ENCODE data around the gene COQ5.

The COQ5 gene

GRCh38 chr12:120481022-120481767 lies 47.8 kb downstream of the COQ5 start:
- DNase-seq, result no peak

GRCh38 chr12:120480211-120480610 lies 48.7 kb downstream of the COQ5 start:
- no peak for DNase-seq

DNA sequence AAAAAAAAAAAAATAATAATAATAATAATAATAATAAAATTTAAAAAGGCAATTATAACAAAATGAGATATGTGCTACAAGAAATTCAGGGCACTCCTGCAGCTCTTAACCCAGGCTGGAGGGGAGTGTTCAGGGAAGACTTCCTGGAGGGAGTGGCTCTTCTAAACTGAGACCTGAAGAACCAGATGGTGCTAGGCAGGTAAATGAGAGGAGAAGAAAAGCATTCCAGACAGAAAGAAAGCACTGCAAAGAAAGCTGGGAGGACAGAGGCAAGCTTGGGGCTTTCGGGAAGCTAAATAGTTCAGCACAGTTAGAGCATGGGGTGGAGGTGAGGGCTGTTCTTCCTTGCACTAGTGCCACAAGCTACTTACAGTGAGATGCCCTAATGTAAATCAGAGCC lies 49.5 kb downstream of the COQ5 start:
- DNase-seq, result no peak

DNA sequence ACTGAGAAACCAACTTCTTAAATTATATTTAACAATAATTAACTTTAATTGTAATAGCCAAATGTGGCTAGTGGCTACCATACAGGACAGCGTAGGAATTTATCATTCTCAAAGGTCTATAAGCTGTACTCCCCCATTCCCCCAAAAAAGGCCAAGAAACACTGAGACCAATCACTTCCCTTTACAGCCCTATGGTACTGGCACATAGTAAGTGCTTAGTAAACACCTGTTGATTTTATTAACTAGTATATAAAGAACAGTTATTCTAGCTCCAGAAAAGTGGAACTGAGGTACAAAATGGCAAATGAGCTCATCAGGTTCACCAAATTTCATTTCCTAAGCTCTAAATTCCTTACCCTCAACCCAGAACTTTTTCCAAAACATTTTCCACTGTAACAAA lies 53.3 kb downstream of the COQ5 start:
- DNase-seq, result no peak

DNA sequence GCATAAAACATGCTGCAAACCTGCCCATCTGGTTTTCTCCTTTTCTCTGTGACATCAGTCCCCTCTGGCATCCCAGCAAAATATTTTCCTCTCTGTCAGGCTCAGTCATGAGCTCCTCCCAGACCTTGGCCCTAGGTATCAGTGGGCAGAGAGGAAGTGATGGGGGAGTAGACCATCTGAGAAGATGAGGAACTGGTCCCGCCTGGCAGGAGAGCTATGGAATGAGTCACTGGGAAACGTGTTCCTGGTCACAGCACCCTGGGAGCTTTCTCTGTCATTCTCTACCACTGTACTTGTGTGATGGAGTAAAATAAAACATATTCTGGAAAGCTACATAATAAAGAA lies 54.4 kb downstream of the COQ5 start:
- DNase-seq, result peak; percentile 92

DNA sequence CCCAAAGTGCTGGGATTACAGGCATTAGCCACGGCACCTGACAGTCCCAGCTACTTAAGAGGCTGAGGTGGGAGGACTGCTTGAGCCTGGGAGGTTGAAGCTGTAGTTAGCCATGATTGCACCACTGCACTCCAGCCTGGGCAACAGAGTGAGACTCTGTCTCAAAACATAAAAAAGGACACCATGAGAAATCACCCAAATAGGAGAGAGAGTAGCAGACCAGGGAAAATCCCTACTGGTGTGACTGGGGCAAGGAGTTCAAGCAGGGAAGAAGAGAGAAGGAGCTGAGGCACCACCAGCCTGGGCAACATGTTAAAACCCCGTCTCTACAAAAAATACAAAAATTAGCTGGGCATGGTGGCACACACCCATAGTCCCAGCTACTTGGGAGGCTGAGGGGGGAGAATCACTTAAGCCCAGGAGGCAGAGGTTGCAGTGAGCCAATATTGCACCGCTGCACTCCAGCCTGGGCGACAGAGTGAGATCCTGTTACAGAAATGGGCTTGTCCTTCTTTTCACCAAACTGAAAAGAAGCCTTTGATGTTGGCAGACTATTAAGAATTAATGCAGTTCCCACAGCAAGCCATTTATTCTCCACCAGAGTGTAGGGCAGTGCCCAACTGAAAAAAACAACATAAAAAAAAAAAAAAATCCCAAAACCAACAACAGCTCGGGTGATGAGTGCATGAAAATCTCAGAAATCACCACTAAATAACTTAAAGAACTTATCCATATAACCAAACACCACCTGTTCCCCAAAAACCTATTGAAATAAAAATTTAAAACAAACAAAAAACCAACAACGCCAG lies 54.9 kb downstream of the COQ5 start:
- no peak for DNase-seq

GRCh38 chr12:120472521-120472920 lies 56.4 kb downstream of the COQ5 start:
- no peak for DNase-seq

DNA sequence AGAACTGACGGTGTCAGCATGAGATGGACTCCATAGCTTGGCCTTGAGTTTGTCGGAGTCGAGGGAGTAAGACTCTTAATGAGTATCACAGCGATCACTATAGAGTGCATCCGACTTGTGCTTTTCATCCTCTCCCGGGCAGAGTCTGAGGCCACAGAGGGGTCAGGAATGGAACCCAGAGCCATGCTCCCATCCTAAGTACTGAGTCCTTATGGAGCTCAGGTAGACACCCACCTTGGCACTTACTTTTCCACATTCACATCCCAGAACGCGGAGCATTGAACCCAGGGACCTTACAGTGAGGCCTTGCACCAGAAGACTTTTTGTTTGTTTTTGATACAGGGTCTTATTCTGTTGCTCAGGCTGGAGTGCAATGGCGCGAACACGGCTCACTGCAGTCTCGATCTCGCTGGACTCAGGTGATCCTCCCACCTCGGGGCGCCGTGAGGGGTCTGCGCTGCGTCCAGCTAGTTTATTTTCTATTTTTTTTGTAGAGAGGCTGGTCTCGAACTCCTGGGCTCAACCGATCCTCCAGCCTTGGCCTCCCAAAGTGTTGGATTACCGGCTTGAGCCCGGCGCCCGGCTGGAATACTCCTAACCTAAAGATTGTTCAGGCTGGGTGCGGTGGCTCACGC lies 58.7 kb downstream of the COQ5 start:
- peak; percentile 24 for DNase-seq

GRCh38 chr12:120469450-120470149 lies 59.4 kb downstream of the COQ5 start, which contains the start of gene SRSF9:
TSS of gene SRSF9 (minus strand) at chr12:120469748. CDS start at chr12:120469609, 139 bp downstream.
- DNase-seq, result peak; percentile 96

- no peak for DNase-seq
These were observed 60.0 kb downstream of the COQ5 start for GRCh38 chr12:120468821-120469449.

DNA sequence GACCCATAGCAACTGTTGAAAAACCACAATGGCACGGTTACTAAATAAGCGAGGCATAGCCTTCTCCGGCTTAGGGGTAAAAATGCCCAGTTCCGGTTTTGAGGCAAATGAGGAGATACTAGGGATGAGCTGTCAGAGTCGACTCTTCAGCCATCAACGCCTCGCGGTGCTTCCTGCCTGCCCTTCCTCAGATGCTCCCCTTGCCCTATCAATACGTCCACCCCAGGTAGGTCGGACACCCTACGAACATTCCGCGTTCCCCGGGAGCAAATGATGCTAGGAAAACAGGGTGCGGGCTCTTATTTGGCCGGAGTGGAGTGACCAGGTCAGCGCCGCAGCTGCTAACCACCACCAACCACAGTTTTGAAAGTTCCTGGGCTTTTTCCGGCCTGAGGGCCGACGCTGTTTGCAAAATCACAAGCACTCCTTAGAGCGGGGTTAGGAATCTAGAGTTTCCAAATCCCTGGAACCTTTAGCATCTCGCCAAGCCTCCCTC lies 60.6 kb downstream of the COQ5 start:
- peak; percentile 31 for DNase-seq

- DNase-seq, result no peak
These were observed 61.5 kb downstream of the COQ5 start for GRCh38 chr12:120467439-120467838.

GRCh38 chr12:120466560-120467315 lies 62.2 kb downstream of the COQ5 start:
- peak; percentile 47 for DNase-seq

- DNase-seq, result no peak
These were observed 63.2 kb downstream of the COQ5 start for GRCh38 chr12:120465756-120466155.

- no peak for DNase-seq
These were observed 65.2 kb downstream of the COQ5 start for GRCh38 chr12:120463712-120464111.

- no peak for DNase-seq
These were observed 66.8 kb downstream of the COQ5 start for GRCh38 chr12:120462099-120462640.

- DNase-seq, result no peak
These were observed 68.8 kb downstream of the COQ5 start for GRCh38 chr12:120460157-120460556.

GRCh38 chr12:120457133-120457532 lies 71.8 kb downstream of the COQ5 start:
- DNase-seq, result peak; percentile 3

DNA sequence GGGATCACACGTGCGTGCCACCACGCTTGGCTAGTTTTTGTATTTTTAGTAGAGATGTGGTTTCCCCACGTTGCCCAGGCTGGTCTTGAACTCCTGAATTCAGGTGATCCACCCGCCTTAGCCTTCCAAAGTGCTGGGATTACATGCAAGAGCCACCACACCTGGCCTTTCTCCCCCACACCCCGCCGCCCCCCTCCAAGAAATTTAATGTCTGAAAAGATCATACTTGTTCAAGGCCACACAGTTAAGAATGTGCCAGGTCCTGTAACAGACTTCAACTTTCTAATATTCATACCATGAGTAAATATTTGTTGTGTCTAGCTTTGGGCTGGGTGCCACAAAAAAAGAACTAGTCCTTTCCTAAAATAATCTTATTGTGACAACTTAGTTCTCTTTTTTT lies 73.7 kb downstream of the COQ5 start:
- DNase-seq, result no peak

DNA sequence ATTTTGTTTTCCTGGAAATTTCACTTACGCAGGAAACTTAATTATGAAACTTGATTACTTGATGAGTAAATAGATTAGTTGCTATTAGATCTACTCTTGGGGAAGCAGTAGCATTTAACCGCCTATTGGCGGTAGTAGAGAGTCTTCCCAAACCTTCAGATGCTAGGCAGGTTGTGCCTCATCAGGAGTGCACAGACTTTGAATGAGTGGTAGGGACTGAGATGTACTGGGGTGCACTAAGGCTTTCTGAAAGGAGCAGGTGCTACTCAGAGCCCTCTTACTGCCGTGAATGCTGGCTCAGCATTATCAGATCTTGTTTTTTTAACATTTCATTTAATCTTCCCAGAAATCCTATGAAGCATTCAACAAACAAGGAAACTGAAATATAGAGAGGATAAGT lies 75.0 kb downstream of the COQ5 start:
- peak; percentile 22 for DNase-seq
